ENCODE results near the gene TGFBR3.

TGFBR3 gene

GRCh38 chr1:91704746-91705145 lies 181.2 kb downstream of the TGFBR3 start:
- DNase-seq: no peak

GRCh38 chr1:91703095-91703494 lies 182.9 kb downstream of the TGFBR3 start:
- no peak for DNase-seq

- DNase-seq: no peak
Observed at GRCh38 chr1:91701472-91701869, 184.5 kb downstream of the TGFBR3 start.

GRCh38 chr1:91700771-91701471 lies 185.0 kb downstream of the TGFBR3 start:
- no peak for DNase-seq

GRCh38 chr1:91700332-91700731 lies 185.6 kb downstream of the TGFBR3 start:
- no peak for DNase-seq

- no peak for DNase-seq
Observed at GRCh38 chr1:91699339-91699974, 186.5 kb downstream of the TGFBR3 start.

- DNase-seq: no peak
Observed at GRCh38 chr1:91697861-91698260, 188.1 kb downstream of the TGFBR3 start.

- no peak for DNase-seq
Observed at GRCh38 chr1:91697416-91697815, 188.5 kb downstream of the TGFBR3 start.

- no peak for DNase-seq
Observed at GRCh38 chr1:91696321-91696720, 189.6 kb downstream of the TGFBR3 start.

- no peak for DNase-seq
Observed at GRCh38 chr1:91693557-91693956, 192.4 kb downstream of the TGFBR3 start.

- no peak for DNase-seq
Observed at GRCh38 chr1:91691525-91691924, 194.4 kb downstream of the TGFBR3 start.

- DNase-seq: no peak
Observed at GRCh38 chr1:91689641-91690481, 196.1 kb downstream of the TGFBR3 start.

GRCh38 chr1:91687452-91687851 lies 198.5 kb downstream of the TGFBR3 start:
- no peak for DNase-seq

GRCh38 chr1:91685994-91686393 lies 200.0 kb downstream of the TGFBR3 start:
- no peak for DNase-seq

GRCh38 chr1:91684481-91685196 lies 201.3 kb downstream of the TGFBR3 start:
- DNase-seq: no peak

- DNase-seq: no peak
Observed at GRCh38 chr1:91683598-91683951, 202.4 kb downstream of the TGFBR3 start.

- DNase-seq: no peak
Observed at GRCh38 chr1:91682882-91683597, 202.9 kb downstream of the TGFBR3 start.

- DNase-seq: no peak
Observed at GRCh38 chr1:91680556-91681155, 205.3 kb downstream of the TGFBR3 start.

GRCh38 chr1:91679446-91679845 lies 206.5 kb downstream of the TGFBR3 start:
- no peak for DNase-seq

- no peak for DNase-seq
Observed at GRCh38 chr1:91676030-91676429, 209.9 kb downstream of the TGFBR3 start.

- no peak for DNase-seq
Observed at GRCh38 chr1:91674107-91674506, 211.8 kb downstream of the TGFBR3 start.

- no peak for DNase-seq
Observed at GRCh38 chr1:91673613-91674012, 212.3 kb downstream of the TGFBR3 start.

All from NCI-H2107 (cell line).